SW 1271 (cell line): ENCODE results near the gene TK2.

Source experiments
- DNase-seq, 2 experiments: peaks; one replicate each; lab custom pipeline; 2025; lab: John Stamatoyannopoulos, UW

TK2 gene

DNA sequence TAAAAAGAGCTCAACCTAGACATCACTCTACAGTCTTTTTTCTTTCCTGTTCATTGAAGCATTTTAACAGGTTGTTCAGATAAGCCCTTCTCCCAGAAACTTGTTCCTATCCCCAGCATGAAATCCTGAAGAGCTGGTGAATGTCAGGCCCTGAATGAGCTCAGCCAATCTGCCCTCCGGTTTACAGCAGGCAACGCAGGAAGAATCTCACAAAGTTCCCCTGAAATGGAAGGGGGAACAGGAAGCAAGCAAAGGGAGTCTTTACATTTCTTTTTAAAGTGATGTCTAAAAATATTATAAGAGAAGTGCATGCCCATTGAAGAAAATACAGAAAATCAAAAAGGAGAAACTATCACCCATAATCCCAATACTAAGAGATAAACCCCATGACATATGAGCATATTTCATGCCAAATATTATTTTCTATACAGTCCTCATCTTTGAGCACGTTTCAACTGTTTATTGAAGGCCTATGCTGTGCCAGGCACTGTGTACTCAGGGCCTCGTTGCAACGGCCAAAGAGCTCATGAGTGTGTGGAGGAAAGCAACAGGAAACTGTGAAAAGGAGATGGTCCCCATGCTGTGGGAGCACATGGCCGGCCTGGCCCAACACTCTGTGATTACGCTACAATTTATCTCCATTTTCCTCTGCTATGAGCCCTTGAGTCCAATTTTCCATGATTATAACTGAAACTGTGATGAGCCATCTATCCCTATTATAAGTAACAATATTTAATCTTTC is 5.7 kb downstream of the TK2 start:
- DNase-seq = no peak

DNA sequence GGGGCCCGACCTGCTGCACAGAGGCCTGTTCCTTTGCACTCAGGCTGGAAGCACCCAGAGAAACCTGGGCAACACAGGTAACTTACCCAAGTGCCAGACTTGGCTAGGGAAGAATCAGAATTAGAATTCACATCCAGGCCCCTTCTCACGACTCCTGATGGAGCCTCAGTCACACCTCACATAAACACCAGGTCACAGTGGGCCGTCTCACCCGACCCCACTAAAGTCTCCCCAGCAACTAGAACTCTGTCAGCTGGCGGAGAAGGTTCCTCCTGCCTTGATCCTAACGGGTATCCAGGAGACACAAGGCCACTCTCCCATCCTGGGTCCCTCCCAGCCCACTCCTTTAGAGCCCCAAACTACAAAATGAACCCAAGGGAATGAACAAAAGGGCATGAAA is 6.4 kb downstream of the TK2 start:
- DNase-seq = no peak

DNA sequence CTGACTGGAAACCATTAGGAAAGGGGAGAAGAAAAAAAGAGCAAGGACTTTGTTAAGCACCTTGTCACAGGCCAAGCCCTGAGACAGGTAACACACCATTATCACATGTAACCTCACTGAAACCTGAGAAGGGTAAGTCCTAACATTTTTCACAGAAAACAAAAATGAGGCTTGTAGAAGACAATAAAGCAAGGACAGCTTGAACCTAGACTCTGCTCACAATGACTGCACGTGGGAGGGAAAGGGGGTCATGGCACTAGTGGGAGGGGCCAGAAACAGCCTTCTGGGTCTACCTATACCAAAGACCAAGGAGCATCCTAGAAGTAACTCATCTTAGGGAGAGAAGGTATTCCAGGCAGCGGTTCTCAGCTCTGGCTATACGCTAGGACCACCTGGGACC is 7.5 kb downstream of the TK2 start:
- no peak for DNase-seq

DNA sequence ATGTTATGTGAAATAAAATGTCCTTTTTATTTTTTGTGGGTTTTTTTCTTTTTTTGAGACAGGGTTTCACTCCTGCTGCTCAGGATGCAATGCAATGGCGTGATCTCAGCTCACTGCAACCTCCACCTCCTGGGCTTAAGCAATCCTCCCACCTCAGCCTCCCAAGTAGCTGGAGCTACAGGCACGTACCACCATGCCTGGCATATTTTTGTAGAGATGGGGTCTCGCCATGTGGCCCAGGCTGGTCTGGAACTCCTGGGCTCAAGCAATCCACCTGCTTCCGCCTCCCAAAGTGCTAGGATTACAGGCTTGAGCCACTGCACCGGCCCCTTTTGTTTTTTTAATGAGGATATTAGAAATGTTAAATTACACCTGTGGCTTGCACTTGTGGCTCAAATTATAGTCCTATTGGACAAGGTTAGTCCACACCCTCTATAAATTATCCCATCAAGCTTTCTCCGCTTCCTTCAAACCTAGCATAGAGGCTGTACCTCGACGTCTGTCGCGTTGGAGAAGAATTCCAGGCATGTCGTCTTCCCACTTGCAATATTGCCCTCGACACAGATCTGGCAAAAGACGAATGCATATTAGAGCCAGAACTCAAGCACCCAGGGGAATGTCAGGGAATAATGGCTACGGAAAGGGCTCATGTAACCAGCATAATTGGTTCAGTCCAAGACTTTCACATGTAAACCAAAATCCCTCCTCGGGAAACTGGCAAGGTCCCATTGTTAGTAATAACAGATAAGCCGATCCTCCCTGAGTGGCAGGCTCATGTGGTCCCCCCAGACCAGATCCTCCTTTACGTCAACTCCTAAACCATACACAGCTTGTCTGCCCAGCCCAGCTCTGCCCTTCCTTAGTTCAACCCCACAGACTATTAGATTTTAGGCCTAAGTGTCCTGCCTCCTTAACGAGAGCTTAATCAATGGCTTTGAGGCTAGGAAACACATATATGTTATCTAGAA is 8.2 kb downstream of the TK2 start:
- no peak for DNase-seq

DNA sequence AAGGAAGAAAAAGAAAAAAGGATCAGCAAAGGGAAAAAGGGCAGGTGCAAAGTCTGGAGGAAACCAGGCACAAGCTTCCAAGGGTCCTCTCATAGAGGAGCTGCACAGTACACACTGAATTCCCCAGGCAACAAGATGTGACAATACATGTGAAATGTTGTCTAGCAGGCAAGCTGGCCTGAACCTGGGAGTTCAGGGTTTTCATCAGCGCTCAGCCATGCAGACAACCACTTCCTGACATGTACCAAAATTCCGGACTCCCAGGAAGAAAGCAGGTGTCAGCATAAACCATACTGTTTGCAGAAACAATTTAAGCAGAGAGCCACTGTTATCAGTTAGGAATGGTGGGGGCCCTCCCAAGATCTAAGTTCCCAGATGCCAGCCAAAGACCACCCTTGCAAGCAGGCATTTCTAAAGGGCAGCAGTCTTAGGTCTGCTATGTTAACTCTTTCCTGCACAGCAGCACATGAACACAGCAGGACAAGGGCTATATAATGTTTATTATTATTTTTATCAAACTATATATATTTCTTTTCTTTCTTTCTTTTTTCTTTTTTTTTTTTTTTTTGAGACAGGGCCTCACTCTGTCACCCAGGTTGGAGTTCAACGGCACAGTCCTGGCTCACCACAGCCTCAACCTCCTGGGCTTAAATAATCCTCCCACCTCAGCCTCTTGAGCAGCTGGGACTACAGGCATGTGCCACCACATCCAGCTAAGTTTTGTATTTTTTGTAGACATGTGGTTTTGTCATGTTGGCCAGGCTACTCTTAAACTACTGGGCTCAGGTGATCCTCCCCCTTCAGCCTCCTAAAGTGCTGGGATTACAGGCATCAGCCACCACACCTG is 10.1 kb downstream of the TK2 start:
- no peak for DNase-seq

DNA sequence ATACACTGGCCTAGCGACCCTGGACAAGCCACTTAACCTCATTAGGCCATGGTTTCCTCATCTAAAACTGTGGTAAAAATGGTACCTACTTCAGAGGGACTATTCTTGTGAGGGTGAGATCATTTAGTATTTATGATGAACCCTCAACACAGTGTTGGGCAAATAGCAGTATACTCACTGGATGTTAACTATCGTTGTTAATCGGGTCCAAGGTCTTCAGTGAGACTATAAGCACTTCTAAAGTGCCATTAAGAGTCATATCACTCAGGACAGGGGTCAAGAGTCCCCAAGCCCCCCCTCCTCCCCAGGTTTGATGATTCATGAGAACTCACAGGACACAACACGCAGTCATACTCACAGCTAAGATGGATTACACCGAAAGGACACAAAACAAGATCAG is 11.0 kb downstream of the TK2 start:
- DNase-seq = no peak

DNA sequence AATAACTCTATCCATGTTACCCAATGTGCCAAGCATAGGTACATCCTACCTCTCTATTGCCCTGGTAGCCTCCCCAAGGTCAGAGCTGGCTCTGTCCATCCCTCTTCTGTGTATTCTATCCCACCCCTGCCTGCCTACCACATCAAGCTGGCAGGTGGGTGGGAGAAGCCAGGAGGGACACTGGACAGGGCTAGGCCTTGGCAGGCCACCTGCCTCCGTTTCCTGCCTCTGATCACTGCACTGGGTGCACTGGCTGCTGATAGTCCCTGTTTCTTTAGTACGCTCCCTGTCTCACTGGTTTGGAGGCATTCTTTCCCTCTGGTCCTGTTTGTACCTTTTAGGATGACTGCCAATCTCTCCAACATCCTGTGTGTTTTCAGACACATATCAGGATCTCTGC is 12.7 kb downstream of the TK2 start:
- DNase-seq = no peak

DNA sequence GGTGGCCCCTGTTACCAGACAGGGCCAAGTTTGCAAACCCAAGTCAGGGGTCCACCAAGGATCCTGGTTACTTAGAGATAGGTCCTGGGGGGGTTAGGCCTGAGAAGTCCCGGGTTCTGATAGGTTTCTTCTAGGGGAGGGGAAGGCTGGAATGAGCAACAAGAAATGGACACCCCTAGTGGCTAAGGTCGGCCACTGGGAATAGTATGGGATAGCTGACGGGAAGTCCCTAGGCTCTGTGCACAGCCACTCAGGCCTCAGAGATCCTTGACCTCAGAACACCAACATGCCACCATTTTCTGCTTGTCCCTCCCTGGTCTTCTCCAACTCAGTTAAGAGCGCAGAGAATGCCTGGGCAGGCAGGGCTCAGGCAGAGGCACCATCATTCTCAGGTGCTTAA is 13.4 kb downstream of the TK2 start:
- DNase-seq = no peak

DNA sequence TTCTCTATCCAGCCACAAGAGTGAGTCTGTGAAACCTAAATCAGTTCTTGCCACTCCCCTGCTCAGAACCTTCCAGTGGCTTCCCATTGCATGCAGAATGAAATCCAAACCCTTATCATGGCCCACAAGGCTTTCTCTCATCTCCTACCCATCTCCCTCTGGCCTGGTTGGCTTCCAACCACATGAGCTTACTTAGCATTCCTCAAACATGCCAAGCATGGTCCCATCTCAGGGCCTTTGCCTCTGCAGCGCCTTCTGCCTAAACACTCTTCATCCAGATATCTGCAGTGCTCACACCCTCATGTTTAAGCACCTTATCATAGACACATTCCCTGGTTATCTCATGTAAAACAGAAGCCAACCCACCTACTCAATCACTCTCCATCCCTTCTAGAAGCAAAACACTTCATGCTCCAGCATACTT is 15.5 kb downstream of the TK2 start:
- no peak for DNase-seq

DNA sequence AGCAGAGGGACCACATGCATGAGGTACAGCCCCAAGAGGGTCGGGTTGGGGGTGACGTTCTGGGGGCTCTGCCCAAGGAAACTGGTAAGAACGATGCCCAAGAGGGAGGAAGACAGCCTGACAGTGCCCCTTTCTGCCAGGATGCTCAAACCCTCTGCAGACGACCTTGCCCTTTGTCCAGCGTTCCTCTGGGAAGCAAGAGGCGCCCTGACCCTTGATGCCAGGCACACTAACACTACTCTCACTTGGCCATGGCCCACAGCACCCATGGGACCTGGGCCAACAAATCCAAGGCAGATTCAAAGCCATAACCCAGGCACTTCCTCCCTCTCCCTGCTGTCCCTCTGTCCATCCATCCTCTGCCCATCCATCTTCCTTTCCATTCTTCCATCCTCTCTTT is 20.4 kb downstream of the TK2 start:
- DNase-seq = no peak

DNA sequence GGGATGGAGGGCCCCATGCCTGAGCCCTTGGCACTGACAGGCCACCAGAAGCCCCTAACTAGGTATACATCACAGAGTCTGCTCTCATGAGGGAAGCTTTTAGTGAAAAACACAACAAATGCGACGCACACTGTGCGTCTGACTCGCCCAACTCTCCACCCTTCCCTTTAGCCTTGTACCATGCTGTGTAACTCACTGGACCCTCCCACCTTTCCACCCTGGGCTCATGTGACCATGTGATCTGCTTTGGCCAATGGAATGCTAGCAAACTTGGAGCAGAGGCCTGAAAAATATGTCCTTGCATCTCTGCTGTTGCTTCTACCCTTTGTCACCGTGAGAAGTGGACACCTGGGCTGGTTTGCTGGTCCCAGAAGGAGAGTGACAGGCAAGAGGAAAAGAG is 21.6 kb downstream of the TK2 start:
- no peak for DNase-seq

DNA sequence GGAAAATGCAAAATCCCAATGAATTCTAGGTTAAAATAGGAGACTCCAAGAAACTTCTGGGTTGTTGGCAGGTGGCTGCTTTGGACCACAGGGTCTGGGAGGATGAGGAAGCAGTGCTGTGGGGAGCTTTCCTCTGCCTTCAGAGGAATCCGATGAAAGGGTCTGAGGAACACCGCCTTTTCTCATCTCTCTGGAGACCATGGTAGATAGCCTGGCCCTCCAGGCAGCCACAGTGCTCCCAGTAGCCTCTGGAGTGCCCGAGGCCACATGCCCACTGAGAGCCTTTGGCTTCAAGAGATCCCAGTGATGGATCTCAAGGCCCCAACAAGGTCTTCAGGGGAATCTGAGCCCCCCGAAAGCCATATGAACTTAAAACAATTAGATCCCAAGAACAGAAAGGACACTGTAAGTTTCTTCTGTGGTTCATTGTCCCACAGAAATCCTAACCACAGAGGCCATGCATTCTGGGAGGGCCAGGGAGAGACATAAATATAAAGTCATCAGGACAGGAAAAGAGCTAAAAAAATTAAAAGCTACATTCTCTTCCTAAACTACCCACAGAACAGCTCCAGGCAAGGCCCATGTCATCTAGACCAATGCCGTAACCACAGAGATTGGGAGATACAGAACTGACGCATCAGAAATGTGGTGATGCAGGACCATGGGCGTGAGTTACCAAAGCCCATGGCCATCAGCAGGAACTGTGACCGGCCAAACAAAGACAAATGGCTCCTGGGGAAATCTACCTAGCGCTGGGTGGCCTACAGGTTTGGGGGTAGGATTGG is 24.3 kb downstream of the TK2 start:
- no peak for DNase-seq

DNA sequence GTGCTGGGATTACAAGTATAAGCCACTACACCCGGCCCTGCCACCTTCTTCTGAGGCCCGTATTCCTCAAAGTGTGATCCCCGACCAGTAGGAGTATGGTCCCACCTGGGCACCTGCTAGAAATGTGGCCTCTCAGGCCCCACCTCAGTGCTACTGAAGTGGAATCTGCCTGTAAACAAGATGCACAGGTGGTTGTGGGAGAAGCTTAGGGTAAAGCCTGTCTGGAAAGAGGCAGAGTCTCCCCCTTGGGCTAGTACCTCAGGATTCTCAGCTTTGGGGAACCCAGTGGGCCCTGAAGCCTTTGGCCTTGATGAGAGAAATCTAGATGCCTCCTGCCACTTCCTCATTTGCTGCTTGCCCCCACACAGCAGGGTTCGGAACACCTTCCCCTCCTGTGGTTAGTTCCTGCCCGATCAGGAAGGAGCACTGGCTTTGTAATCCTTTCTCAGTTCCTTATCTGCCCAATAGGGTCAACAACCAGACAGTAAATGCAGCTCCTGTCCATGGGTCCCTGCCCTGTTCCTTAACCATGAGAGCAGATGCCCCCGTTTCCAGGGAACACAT is 25.2 kb downstream of the TK2 start:
- no peak for DNase-seq

DNA sequence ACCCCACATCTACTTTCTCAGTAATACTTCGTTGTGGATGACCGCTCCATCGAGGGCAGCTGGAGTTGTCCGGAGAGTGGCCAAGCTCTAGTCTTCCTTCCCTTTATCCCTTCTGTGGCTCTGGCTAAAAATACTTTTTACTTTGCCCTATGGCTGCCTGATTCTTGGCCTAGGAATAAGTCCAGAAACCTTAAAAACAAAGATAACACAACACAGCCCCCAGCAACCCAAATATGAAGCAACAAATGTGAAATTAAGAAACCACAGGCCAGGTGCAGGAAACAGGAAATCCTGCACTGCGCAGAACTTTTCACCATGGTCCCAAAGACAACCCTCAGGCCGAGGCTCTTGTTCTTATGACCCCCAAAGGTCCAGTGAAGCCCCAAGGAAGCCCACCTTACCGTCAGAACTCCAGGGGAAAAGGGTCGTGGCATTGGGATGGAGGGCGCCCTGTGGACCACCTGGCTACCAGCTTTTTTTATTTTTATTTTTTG is 26.0 kb downstream of the TK2 start:
- DNase-seq = no peak

DNA sequence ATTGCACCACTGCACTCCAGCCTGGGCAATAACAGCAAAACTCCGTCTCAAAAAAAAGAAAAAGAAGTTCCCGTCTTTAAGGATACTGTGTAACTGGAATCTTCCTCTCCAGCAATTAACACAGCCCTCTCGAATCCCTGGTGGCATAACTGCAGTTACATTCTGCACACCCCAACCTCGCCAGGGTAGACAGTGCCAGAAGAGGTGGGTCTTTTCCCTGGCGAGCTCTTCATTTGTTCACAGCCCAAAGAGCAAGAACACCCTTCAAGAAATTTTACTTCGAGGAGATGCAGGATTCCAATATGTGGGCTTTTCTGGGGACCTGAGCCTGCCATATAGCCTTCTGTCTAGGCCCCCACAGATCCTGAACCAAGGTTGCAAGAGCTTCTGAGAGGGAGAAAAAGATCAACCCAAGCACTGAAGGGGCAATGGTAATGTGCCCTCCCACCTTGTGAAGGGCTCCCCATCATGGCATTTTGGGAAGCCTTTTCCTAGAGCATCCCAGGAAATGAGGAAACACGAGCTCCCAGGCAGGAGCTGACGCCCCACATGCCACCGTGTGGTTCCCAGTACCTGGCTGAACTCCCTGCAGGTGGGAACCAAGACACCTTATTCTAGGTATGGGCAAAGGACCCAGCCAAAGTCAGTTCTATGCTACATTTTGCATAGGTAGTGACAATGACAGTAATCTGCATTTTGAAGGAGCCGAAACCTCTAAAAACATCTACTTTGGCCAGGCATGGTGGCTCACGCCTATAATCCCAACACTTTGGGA is 26.9 kb downstream of the TK2 start:
- DNase-seq = no peak

DNA sequence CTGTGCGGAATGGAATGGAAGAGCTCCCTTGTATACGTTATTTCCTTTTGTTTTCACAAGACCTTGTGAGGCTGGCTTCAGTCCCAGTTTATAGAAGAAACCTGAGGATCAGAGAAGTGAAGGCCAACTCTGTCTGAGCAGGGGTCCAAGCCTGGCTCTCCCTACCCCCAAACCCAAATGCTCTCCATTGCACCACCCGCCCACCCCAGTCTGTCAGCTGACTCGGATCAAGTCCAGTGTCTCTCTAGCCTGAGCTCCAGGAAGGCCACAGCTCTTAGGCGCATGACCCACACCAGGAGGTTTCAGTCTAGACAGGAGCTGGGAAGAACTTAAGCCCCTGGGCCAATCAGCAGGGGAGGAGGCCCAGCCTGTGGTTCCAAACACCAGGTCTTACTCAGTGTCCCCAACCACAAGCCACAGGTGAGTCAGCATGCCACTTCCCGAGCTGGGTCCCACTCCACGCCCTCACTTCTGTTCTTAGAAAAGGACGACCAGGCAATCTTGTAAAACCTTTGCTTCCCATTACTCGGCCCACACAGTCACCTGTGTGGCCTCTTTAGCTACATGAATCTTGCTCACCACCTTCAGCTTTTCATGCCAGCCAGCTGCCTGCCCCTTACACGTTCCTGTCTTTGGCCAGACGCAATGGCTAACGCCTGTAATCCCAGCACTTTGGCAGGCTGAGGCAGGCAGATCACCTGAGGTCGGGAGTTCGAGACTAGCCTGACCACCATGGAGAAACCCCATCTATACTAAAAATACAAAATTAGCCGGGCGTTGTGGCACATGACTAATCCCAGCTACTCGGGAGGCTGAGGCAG is 27.8 kb downstream of the TK2 start:
- peak; percentile 49 to 83 for DNase-seq

DNA sequence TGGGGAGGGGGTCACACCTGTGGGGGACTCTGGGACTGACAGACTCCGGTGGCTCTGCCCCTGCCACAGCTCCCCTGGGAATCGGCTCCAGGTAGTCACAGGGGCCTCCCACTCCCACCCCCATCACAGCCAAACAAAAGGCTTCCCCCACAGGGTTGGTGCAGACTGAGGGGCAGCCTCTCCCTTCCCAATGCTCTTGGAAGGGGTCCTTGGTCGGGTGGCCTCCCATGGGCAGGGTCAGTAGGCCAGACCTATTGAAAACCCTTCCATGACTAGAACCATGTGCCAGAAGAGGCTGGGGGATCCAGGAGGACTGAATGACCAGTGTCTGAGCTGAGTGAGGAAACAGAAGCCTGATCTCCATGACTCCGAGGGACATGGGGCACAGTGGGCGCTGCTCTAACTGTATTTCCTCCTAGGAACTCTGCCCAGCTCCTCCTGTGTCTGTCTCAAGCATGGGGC is 28.6 kb downstream of the TK2 start:
- no peak for DNase-seq

DNA sequence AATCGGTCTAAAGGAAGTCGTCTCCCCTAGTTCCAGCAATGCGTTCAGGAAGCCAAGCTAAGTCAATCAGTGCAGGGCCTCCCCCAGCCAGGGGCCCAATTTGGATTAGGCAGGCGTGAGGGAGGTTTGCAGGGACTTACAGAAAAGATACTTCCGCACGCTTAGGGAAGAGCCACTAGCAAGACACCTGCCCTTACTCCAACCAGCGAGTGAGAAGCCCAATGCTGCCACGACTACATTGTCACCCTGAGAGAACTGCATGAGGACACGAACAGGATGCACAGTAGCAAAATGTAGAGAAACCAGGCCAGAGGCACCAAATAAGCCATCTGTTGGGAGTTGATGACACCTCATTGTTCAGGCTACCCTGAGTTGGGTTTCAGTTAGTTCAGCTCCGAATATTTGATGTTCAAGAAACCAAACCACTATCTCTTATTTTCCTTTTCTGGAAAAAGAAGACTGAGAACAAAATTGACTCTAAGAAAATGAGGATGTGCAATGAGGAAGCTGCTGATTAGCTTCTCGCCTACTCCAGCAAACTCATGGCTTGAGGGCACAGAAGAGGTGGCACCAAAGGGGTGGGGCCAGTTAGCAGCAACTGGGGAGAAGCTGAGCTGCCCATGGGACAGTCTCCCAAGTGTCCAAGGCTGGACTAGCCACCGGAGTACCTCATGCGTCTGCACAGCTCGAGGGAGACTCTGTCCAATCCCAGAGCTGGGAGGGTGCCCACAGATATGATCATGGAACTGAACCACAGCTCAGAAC is 29.3 kb downstream of the TK2 start:
- no peak for DNase-seq
